Mesenchymal stem cell (in vitro differentiated cells and primary cell): Measurements from ENCODE around the gene ASL.
"Not testable (repeated sequence)": the region's sequence is repeated elsewhere in the genome, so short reads cannot be mapped to it uniquely, and the experiment has no call there.

ENCODE experiments used
- DNase-seq: peaks from one replicate; pipeline ENCODE4 v3.0.0-alpha.2; 2013
- H2AFZ ChIP-seq: one replicate; pipeline ENCODE4 v1.6.1; 2013; ENCODE audit warnings: low read depth, mild to moderate bottlenecking, control low read depth, inconsistent platforms, low read length, moderate library complexity
- H2AK5ac ChIP-seq: 2 replicates; pipeline ENCODE4 v1.6.1; 2013; ENCODE audit warnings: low read length, moderate library complexity, mild to moderate bottlenecking, inconsistent platforms; ENCODE audit not compliant: severe bottlenecking
- H2BK120ac ChIP-seq: one replicate; pipeline ENCODE4 v1.6.1; 2013; ENCODE audit warnings: low read depth, mild to moderate bottlenecking, inconsistent platforms, low read length, moderate library complexity
- H2BK12ac ChIP-seq, 2 experiments: one replicate each; pipeline ENCODE4 v1.6.1; 2013; ENCODE audit warnings: inconsistent platforms in 2 of 2, low read length in 2 of 2, mild to moderate bottlenecking in 2 of 2, moderate library complexity in 2 of 2, control low read depth in 1 of 2
- H2BK15ac ChIP-seq: one replicate; pipeline ENCODE4 v1.6.1; 2013; ENCODE audit warnings: mild to moderate bottlenecking, low read depth, inconsistent platforms; ENCODE audit not compliant: poor library complexity, severe bottlenecking
- H2BK5ac ChIP-seq: 2 replicates; pipeline ENCODE4 v1.6.1; 2013; ENCODE audit warnings: low read depth, mild to moderate bottlenecking, low read length, control low read depth, inconsistent platforms; ENCODE audit not compliant: poor library complexity, severe bottlenecking
- H3K14ac ChIP-seq, 2 experiments: one replicate each; pipeline ENCODE4 v1.6.1; 2013; ENCODE audit warnings: inconsistent platforms in 2 of 2, low read length in 2 of 2, control low read depth in 1 of 2, mild to moderate bottlenecking in 1 of 2, moderate library complexity in 1 of 2
- H3K18ac ChIP-seq, 2 experiments: one replicate each; pipeline ENCODE4 v1.6.1; 2013; ENCODE audit warnings: inconsistent platforms in 2 of 2, low read length in 2 of 2, control low read depth in 1 of 2, low read depth in 1 of 2, mild to moderate bottlenecking in 1 of 2
- H3K23ac ChIP-seq, 2 experiments: one replicate each; pipeline ENCODE4 v1.6.1; 2013; ENCODE audit warnings: inconsistent platforms in 2 of 2, low read length in 2 of 2, mild to moderate bottlenecking in 2 of 2, moderate library complexity in 2 of 2, control low read depth in 1 of 2
- H3K27ac ChIP-seq: 2 replicates; pipeline ENCODE4 v1.5.1; 2013; ENCODE audit warnings: mild to moderate bottlenecking, moderate library complexity, low read length, control low read depth, inconsistent platforms; ENCODE audit not compliant: poor library complexity, severe bottlenecking
- H3K27me3 ChIP-seq, 2 experiments: 2 replicates each; pipeline versions ENCODE4 v1.6.1 to v1.7.0; 2013; ENCODE audit warnings: low read length in 2 of 2, mild to moderate bottlenecking in 2 of 2, moderate library complexity in 2 of 2, control low read depth in 1 of 2, inconsistent platforms in 1 of 2; ENCODE audit not compliant: control insufficient read depth in 1 of 2, insufficient read depth in 1 of 2
- H3K36me3 ChIP-seq, 2 experiments: 2 replicates each; pipeline versions ENCODE4 v1.6.1 to v1.7.0; 2013; ENCODE audit warnings: low read length in 2 of 2, control low read depth in 1 of 2, inconsistent platforms in 1 of 2, low read depth in 1 of 2, mild to moderate bottlenecking in 1 of 2; ENCODE audit not compliant: insufficient read depth in 2 of 2, control insufficient read depth in 1 of 2
- H3K4ac ChIP-seq, 2 experiments: one replicate each; pipeline ENCODE4 v1.6.1; 2013; ENCODE audit warnings: inconsistent platforms in 2 of 2, low read length in 2 of 2, mild to moderate bottlenecking in 2 of 2, moderate library complexity in 2 of 2, control low read depth in 1 of 2, low read depth in 1 of 2
- H3K4me1 ChIP-seq: 2 replicates; pipeline ENCODE4 v1.6.1; 2013; ENCODE audit warnings: low read depth, low read length, control low read depth; ENCODE audit not compliant: control insufficient read depth, insufficient read depth
- H3K4me2 ChIP-seq: 2 replicates; pipeline ENCODE4 v1.6.1; 2013; ENCODE audit warnings: low read length, mild to moderate bottlenecking, inconsistent platforms; ENCODE audit not compliant: poor library complexity, severe bottlenecking
- H3K4me3 ChIP-seq, 2 experiments: 2 replicates each; pipeline versions ENCODE4 v1.5.1 to v1.7.0; 2013; ENCODE audit warnings: low read length in 2 of 2, mild to moderate bottlenecking in 2 of 2, control low read depth in 1 of 2, low read depth in 1 of 2; ENCODE audit not compliant: insufficient read depth in 1 of 2
- H3K79me1 ChIP-seq: replicated peaks from 2 replicates; pipeline ENCODE4 v1.6.1; 2013; ENCODE audit warnings: mild to moderate bottlenecking, control low read depth, low read length, inconsistent platforms; ENCODE audit not compliant: poor library complexity, severe bottlenecking
- H3K9ac ChIP-seq: 2 replicates; pipeline ENCODE4 v1.7.0; 2013; ENCODE audit warnings: mild to moderate bottlenecking, low read length, moderate library complexity
- H3K9me3 ChIP-seq: 2 replicates; pipeline ENCODE4 v1.7.0; 2013; ENCODE audit warnings: mild to moderate bottlenecking, low read length; ENCODE audit not compliant: control insufficient read depth
- H4K8ac ChIP-seq: one replicate; pipeline ENCODE4 v1.6.1; 2013; ENCODE audit warnings: inconsistent platforms, mild to moderate bottlenecking, low read length, moderate library complexity
- H4K91ac ChIP-seq: one replicate; pipeline ENCODE4 v1.6.1; 2013; ENCODE audit warnings: mild to moderate bottlenecking, low read length, inconsistent platforms
- WGBS: methylation state at CpG from one replicate; pipeline ENCODE4 v1.1.7; 2013; ENCODE audit warnings: mixed read lengths; 5-methylcytosine and 5-hydroxymethylcytosine counted together

The ASL gene

GRCh38 chr7:66043681-66044497 lies 31.7 kb upstream of the ASL start:
- 40% methylated on average over 46 of the region's 49 CpGs for WGBS
- peak; percentile 33 for DNase-seq
- no peak overlapping the region for H2BK5ac ChIP-seq
- H4K8ac ChIP-seq, result peak overlapping the region; percentile 10
- no peak overlapping the region for H3K23ac ChIP-seq
- no peaks in the 10 kb centered on the region for H3K27me3 ChIP-seq
- H3K9ac ChIP-seq, result peak overlapping the region; percentile 79
- H3K4me3 ChIP-seq, result peak overlapping the region; percentile 42 to 73
- H3K4me1 ChIP-seq, result peaks cover 7% of the 10 kb centered on the region
- H2BK15ac ChIP-seq, result no peak overlapping the region
- H2BK12ac ChIP-seq, result no peak overlapping the region
- H2AK5ac ChIP-seq, result no peak overlapping the region
- H2AFZ ChIP-seq, result peak overlapping the region; percentile 46
- H3K79me1 ChIP-seq, result no peaks in the 10 kb centered on the region
- no peak overlapping the region for H3K27ac ChIP-seq
- no peak overlapping the region for H3K14ac ChIP-seq
- peak overlapping the region; percentile 43 for H4K91ac ChIP-seq
- H3K9me3 ChIP-seq, result no peaks in the 10 kb centered on the region
- H2BK120ac ChIP-seq, result peak overlapping the region; percentile 21
- H3K18ac ChIP-seq, result peak overlapping the region; percentile 26 to 32
- H3K4ac ChIP-seq, result peak overlapping the region in 1 of 2 experiments; percentile 17
- H3K36me3 ChIP-seq, result no peaks in the 10 kb centered on the region
- peak overlapping the region; percentile 64 for H3K4me2 ChIP-seq

- not testable (repeated sequence) for DNase-seq, H2BK12ac ChIP-seq, H3K27me3 ChIP-seq, H3K4ac ChIP-seq, H3K4me1 ChIP-seq, H2BK15ac ChIP-seq, H2AK5ac ChIP-seq, H3K23ac ChIP-seq, H3K9me3 ChIP-seq, H3K14ac ChIP-seq, H3K18ac ChIP-seq, H3K27ac ChIP-seq, H2BK5ac ChIP-seq, H2AFZ ChIP-seq, H3K79me1 ChIP-seq, H3K36me3 ChIP-seq, H4K8ac ChIP-seq, H4K91ac ChIP-seq
- WGBS, result 66% methylated on average over 14 of the region's 17 CpGs
- Histone ChIP-seq H2BK120ac (peak overlapping the region; percentile 21), H3K9ac (peak overlapping the region; percentile 79), H3K4me3 (peak overlapping the region in 1 of 2 experiments; percentile 73), H3K4me2 (peak overlapping the region; percentile 35)
Observed at GRCh38 chr7:66044498-66044854, 31.1 kb upstream of the ASL start.

GRCh38 chr7:66047426-66047825 lies 28.2 kb upstream of the ASL start:
- peaks cover 17% of the 10 kb centered on the region for H3K4me1 ChIP-seq
- H3K9ac ChIP-seq, result no peak overlapping the region
- H2AFZ ChIP-seq, result no peak overlapping the region
- no peak overlapping the region for H4K91ac ChIP-seq
- H3K79me1 ChIP-seq, result no peaks in the 10 kb centered on the region
- no peak overlapping the region for H3K4me2 ChIP-seq
- no peaks in the 10 kb centered on the region for H3K27me3 ChIP-seq
- H3K27ac ChIP-seq, result peak overlapping the region; percentile 3
- no peak overlapping the region for H2BK120ac ChIP-seq
- H3K4me3 ChIP-seq, result no peak overlapping the region
- no peak overlapping the region for H2AK5ac ChIP-seq
- H3K9me3 ChIP-seq, result no peaks in the 10 kb centered on the region
- peak; percentile 90 for DNase-seq
- H3K14ac ChIP-seq, result no peak overlapping the region
- WGBS, result 0% methylated on average over 8 of the region's 8 CpGs
- no peak overlapping the region for H2BK15ac ChIP-seq
- H3K18ac ChIP-seq, result peak overlapping the region in 1 of 2 experiments; percentile 37
- no peak overlapping the region for H2BK5ac ChIP-seq
- peak overlapping the region; percentile 35 for H4K8ac ChIP-seq
- H3K36me3 ChIP-seq, result no peaks in the 10 kb centered on the region
- H3K23ac ChIP-seq, result no peak overlapping the region
- H3K4ac ChIP-seq, result no peak overlapping the region
- peak overlapping the region in 1 of 2 experiments; percentile 28 for H2BK12ac ChIP-seq

GRCh38 chr7:66049886-66050285 lies 25.7 kb upstream of the ASL start:
- not testable (repeated sequence) for H2BK120ac ChIP-seq, H2BK15ac ChIP-seq, H3K9me3 ChIP-seq, H3K4ac ChIP-seq, H4K91ac ChIP-seq, H3K27ac ChIP-seq, H2AFZ ChIP-seq, H3K23ac ChIP-seq, H2AK5ac ChIP-seq, H3K14ac ChIP-seq, H3K4me2 ChIP-seq, H3K27me3 ChIP-seq, H4K8ac ChIP-seq, H3K4me3 ChIP-seq, H2BK5ac ChIP-seq, H3K36me3 ChIP-seq, H3K79me1 ChIP-seq
- WGBS, result 88% methylated on average over 3 of the region's 4 CpGs
- Histone ChIP-seq H3K4me1 (peaks cover 14% of the 10 kb centered on the region), H2BK12ac (peak overlapping the region in 1 of 2 experiments; percentile 37), H3K9ac (peak overlapping the region; percentile 30), H3K18ac (peak overlapping the region in 1 of 2 experiments; percentile 71)
- DNase-seq, result peak; percentile 32
